Measurements from ENCODE around the gene NEK2. TPM values are rescaled to one million over a fixed set of nuclear protein-coding genes. Genes with fewer than 3 reads are reported as not detected.

NEK2 gene
- total RNA-seq, 1 donor from 2014 or later = 4.4 TPM

DNA sequence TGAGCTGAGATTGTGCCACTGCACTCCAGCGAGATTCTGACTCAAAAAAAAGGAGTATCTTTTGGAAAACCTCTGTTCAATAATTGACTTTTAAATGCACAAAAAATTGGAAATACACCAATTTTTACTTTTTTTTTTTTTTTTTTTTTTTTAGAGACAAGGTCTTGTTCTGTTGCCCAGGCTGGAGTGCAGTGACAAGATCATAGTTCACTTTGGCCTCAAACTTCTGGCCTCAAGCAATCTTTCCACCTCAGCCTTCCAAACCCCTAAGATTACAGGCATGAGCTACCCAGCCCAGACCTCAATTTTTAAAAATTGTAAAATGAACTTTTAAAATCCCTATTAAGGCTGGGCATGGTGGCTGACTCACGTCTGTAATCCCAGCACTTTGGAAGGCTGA lies 30.8 kb downstream of the NEK2 start:
- Mint-ChIP-seq H3K27ac (ENCODE audit: unreplicated experiment) (no peak overlapping the region), H3K27me3 (ENCODE audit: unreplicated experiment) (no peaks in the 10 kb centered on the region), H3K4me3 (ENCODE audit: unreplicated experiment) (no peak overlapping the region), H3K36me3 (ENCODE audit: unreplicated experiment) (no peaks in the 10 kb centered on the region), H3K9me3 (ENCODE audit: unreplicated experiment) (no peaks in the 10 kb centered on the region), H3K4me1 (ENCODE audit: unreplicated experiment) (peaks cover 35% of the 10 kb centered on the region)
- DNase-seq (ENCODE audit: extremely low spot score, unreplicated experiment) = no peak
- TF ChIP-seq, protein P1, sequence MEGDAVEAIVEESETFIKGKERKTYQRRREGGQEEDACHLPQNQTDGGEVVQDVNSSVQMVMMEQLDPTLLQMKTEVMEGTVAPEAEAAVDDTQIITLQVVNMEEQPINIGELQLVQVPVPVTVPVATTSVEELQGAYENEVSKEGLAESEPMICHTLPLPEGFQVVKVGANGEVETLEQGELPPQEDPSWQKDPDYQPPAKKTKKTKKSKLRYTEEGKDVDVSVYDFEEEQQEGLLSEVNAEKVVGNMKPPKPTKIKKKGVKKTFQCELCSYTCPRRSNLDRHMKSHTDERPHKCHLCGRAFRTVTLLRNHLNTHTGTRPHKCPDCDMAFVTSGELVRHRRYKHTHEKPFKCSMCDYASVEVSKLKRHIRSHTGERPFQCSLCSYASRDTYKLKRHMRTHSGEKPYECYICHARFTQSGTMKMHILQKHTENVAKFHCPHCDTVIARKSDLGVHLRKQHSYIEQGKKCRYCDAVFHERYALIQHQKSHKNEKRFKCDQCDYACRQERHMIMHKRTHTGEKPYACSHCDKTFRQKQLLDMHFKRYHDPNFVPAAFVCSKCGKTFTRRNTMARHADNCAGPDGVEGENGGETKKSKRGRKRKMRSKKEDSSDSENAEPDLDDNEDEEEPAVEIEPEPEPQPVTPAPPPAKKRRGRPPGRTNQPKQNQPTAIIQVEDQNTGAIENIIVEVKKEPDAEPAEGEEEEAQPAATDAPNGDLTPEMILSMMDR (IDR thresholded peaks at IDR 0.05) = no peak

GRCh38 chr1:211643324-211644212 lies 31.9 kb downstream of the NEK2 start:
- Mint-ChIP-seq H3K27me3 (ENCODE audit: unreplicated experiment) (no peaks in the 10 kb centered on the region), H3K36me3 (ENCODE audit: unreplicated experiment) (no peaks in the 10 kb centered on the region), H3K9me3 (ENCODE audit: unreplicated experiment) (no peaks in the 10 kb centered on the region), H3K27ac (ENCODE audit: unreplicated experiment) (peak overlapping the region; percentile 70), H3K4me1 (ENCODE audit: unreplicated experiment) (peaks cover 46% of the 10 kb centered on the region), H3K4me3 (ENCODE audit: unreplicated experiment) (no peak overlapping the region)
- peak; percentile 83 for DNase-seq (ENCODE audit: extremely low spot score, unreplicated experiment)
- TF ChIP-seq, protein P1 (IDR thresholded peaks at IDR 0.05) = no peak

GRCh38 chr1:211642870-211643269 lies 32.6 kb downstream of the NEK2 start:
- TF ChIP-seq, protein P1 (IDR thresholded peaks at IDR 0.05) = no peak
- DNase-seq (ENCODE audit: extremely low spot score, unreplicated experiment) = peak; percentile 62
- H3K27me3 Mint-ChIP-seq (ENCODE audit: unreplicated experiment) = no peaks in the 10 kb centered on the region
- H3K27ac Mint-ChIP-seq (ENCODE audit: unreplicated experiment) = no peak overlapping the region
- no peaks in the 10 kb centered on the region for H3K36me3 Mint-ChIP-seq (ENCODE audit: unreplicated experiment)
- no peaks in the 10 kb centered on the region for H3K9me3 Mint-ChIP-seq (ENCODE audit: unreplicated experiment)
- peaks cover 52% of the 10 kb centered on the region for H3K4me1 Mint-ChIP-seq (ENCODE audit: unreplicated experiment)
- H3K4me3 Mint-ChIP-seq (ENCODE audit: unreplicated experiment) = no peak overlapping the region

GRCh38 chr1:211641942-211642341 lies 33.5 kb downstream of the NEK2 start:
- DNase-seq (ENCODE audit: extremely low spot score, unreplicated experiment) = no peak
- no peaks in the 10 kb centered on the region for H3K36me3 Mint-ChIP-seq (ENCODE audit: unreplicated experiment)
- no peaks in the 10 kb centered on the region for H3K9me3 Mint-ChIP-seq (ENCODE audit: unreplicated experiment)
- H3K4me3 Mint-ChIP-seq (ENCODE audit: unreplicated experiment) = no peak overlapping the region
- no peak overlapping the region for H3K27ac Mint-ChIP-seq (ENCODE audit: unreplicated experiment)
- TF ChIP-seq, protein P1 (IDR thresholded peaks at IDR 0.05) = no peak
- H3K4me1 Mint-ChIP-seq (ENCODE audit: unreplicated experiment) = peaks cover 52% of the 10 kb centered on the region
- no peaks in the 10 kb centered on the region for H3K27me3 Mint-ChIP-seq (ENCODE audit: unreplicated experiment)

- H3K9me3 Mint-ChIP-seq (ENCODE audit: unreplicated experiment) = no peaks in the 10 kb centered on the region
- H3K4me1 Mint-ChIP-seq (ENCODE audit: unreplicated experiment) = peaks cover 49% of the 10 kb centered on the region
- H3K27me3 Mint-ChIP-seq (ENCODE audit: unreplicated experiment) = no peaks in the 10 kb centered on the region
- no peaks in the 10 kb centered on the region for H3K36me3 Mint-ChIP-seq (ENCODE audit: unreplicated experiment)
- peak overlapping the region; percentile 90 for H3K27ac Mint-ChIP-seq (ENCODE audit: unreplicated experiment)
- no peak for DNase-seq (ENCODE audit: extremely low spot score, unreplicated experiment)
- no peak overlapping the region for H3K4me3 Mint-ChIP-seq (ENCODE audit: unreplicated experiment)
- TF ChIP-seq, protein P1 (IDR thresholded peaks at IDR 0.05) = no peak
Measured at GRCh38 chr1:211641044-211641800, 34.2 kb downstream of the NEK2 start.

Measured in osteocyte (in vitro differentiated cells).